Loucy (cell line): ENCODE data around the gene TRAF3.

Experiments used
- H2AFZ ChIP-seq: fragments of 200-600 bp; sonication (generic); 2 replicates; pipeline ENCODE4 v1.6.0; 2016; ENCODE audit warnings: antibody characterized with exemption, mild to moderate bottlenecking, low read length, moderate library complexity
- H3F3A ChIP-seq: fragments of 200-600 bp; 2 replicates; pipeline ENCODE4 v1.6.0; 2016; ENCODE audit warnings: antibody characterized with exemption, low read depth, mild to moderate bottlenecking
- H3K27me3 ChIP-seq: fragments of 200-600 bp; sonication (generic); 2 replicates; pipeline ENCODE4 v1.6.1; 2014; ENCODE audit warnings: low read length, mild to moderate bottlenecking; ENCODE audit not compliant: insufficient read depth, poor library complexity, severe bottlenecking
- H3K36me3 ChIP-seq: fragments of 200-600 bp; sonication (generic); 2 replicates; pipeline ENCODE4 v1.6.1; 2016; ENCODE audit warnings: low read length; ENCODE audit not compliant: insufficient read depth
- H3K4me1 ChIP-seq: fragments of 200-600 bp; sonication (generic); 2 replicates; pipeline ENCODE4 v1.5.1; 2014; ENCODE audit warnings: low read length, mild to moderate bottlenecking; ENCODE audit not compliant: insufficient read depth, poor library complexity, severe bottlenecking
- H3K4me2 ChIP-seq: fragments of 200-600 bp; sonication (generic); 2 replicates; pipeline ENCODE4 v1.6.0; 2014; ENCODE audit warnings: antibody characterized with exemption, low read length, low read depth, mild to moderate bottlenecking; ENCODE audit not compliant: poor library complexity, severe bottlenecking
- H3K4me3 ChIP-seq: fragments of 200-600 bp; sonication (generic); 2 replicates; pipeline ENCODE4 v1.5.1; 2014; ENCODE audit warnings: low read length, mild to moderate bottlenecking, mixed read lengths; ENCODE audit not compliant: poor library complexity, severe bottlenecking
- H3K79me2 ChIP-seq: fragments of 200-600 bp; sonication (generic); 2 replicates; pipeline ENCODE4 v1.6.1; 2014; ENCODE audit warnings: low read length; ENCODE audit not compliant: insufficient read depth
- H3K9ac ChIP-seq: fragments of 200-600 bp; sonication (generic); 2 replicates; pipeline ENCODE4 v1.6.0; 2014; ENCODE audit warnings: mild to moderate bottlenecking, low read depth, low read length, moderate library complexity; ENCODE audit not compliant: poor library complexity, severe bottlenecking
- H3K9me2 ChIP-seq: fragments of 200-600 bp; sonication (generic); replicated peaks from 2 replicates; pipeline ENCODE4 v1.6.1; 2016; ENCODE audit warnings: low read depth, low read length, mixed read lengths
- H3K9me3 ChIP-seq: fragments of 200-600 bp; sonication (generic); 2 replicates; pipeline ENCODE4 v1.6.1; 2014; ENCODE audit warnings: mild to moderate bottlenecking, antibody characterized with exemption, low read length, low read depth; ENCODE audit not compliant: insufficient read depth
- H4K20me1 ChIP-seq: fragments of 200-600 bp; sonication (generic); 2 replicates; pipeline ENCODE4 v1.6.0; 2014; ENCODE audit warnings: antibody characterized with exemption, low read length, mild to moderate bottlenecking; ENCODE audit not compliant: insufficient read depth, poor library complexity, severe bottlenecking
- CTCF ChIP-seq: fragments of 200-600 bp; sonication (generic); conservative IDR thresholded peaks from 2 replicates; pipeline ENCODE4 v1.5.1; 2014; ENCODE audit warnings: mild to moderate bottlenecking, antibody characterized with exemption, low read length
- EZH2phosphoT487 ChIP-seq: fragments of 200-600 bp; IDR thresholded peaks from 2 replicates; pipeline ENCODE4 v1.6.1; 2018; ENCODE audit warnings: antibody characterized with exemption, mild to moderate bottlenecking, moderate library complexity, borderline replicate concordance

TRAF3 gene

DNA sequence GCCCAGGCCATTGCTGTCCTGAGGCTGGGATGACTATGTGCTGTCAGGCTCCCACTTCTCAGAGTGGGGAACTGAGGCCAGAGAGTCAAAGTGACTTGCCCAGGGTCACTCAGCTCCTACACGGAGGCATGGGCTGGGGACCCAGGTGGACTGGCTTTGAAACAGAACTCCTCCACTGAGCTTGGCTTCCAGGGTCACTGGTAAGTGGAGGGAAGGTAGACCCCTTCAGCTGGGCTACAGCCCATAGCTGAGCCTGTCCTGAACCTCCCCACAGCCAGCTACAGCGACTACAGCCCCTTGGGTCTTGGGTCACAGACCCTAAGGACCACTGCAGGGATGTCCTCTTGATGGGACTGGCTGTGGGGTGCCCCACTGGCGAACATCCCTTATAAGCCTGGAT is 40.3 kb upstream of the TRAF3 start:
- Histone ChIP-seq H3K9me2 (no peaks in the 10 kb centered on the region), H3F3A (no peaks in the 10 kb centered on the region), H4K20me1 (no peaks in the 10 kb centered on the region), H3K4me2 (no peak overlapping the region), H2AFZ (no peak overlapping the region), H3K9me3 (no peaks in the 10 kb centered on the region), H3K36me3 (no peaks in the 10 kb centered on the region; the same call in 1 of the 2 replicates), H3K4me3 (no peak overlapping the region), H3K27me3 (no peaks in the 10 kb centered on the region), H3K4me1 (no peaks in the 10 kb centered on the region), H3K9ac (no peak overlapping the region), H3K79me2 (no peaks in the 10 kb centered on the region)
- TF ChIP-seq CTCF (no peak), EZH2phosphoT487 (no peak)

GRCh38 chr14:102737402-102738372 is 39.6 kb upstream of the TRAF3 start:
- no peaks in the 10 kb centered on the region for H3K27me3 ChIP-seq
- H3K4me1 ChIP-seq: no peaks in the 10 kb centered on the region
- H2AFZ ChIP-seq: no peak overlapping the region
- H4K20me1 ChIP-seq: no peaks in the 10 kb centered on the region
- TF ChIP-seq CTCF (no peak), EZH2phosphoT487 (no peak)
- H3K9me3 ChIP-seq: no peaks in the 10 kb centered on the region
- no peak overlapping the region for H3K9ac ChIP-seq
- no peak overlapping the region for H3K4me3 ChIP-seq
- no peaks in the 10 kb centered on the region for H3F3A ChIP-seq
- H3K4me2 ChIP-seq: no peak overlapping the region
- H3K36me3 ChIP-seq: no peaks in the 10 kb centered on the region; the same call in 1 of the 2 replicates
- H3K9me2 ChIP-seq: no peaks in the 10 kb centered on the region
- H3K79me2 ChIP-seq: no peaks in the 10 kb centered on the region

DNA sequence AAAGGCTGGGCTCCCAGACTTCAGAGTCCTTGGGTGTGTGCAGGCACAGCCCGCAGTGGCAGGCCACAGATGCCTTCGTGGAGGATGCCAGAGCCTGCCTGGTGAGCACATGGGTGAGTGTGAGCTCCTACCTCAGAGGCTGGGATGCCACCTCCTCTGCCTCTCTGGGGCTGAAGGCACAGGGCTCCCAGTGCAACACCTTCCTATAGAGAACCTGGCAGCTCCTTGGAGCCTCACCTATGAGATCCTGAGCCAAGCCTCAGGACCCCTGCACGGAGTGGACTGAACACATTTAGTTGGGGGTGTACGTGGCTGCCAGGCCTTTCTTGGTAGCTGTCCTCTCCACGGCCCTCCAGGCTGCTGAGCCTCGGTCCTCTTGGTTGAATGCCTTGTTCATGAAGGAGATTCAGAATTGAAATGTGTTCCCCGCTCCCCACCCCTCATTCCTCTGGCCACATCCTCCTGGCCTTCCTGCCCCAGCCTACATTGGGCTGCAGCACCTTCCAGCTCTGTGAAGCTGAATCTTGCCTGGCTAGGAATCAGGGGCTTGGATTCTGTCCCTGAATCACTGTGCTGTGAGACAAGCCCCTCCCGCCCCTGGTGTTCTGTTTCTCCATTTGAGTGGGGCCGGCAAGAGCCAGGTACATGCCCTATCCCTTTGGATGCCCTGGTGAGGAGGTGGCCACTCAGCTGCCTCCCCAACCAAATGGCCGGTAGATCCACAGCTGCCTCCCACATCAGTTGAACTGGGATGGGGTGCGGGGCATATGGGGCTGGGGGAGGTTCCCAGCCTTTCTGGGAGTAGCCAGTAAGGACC is 38.7 kb upstream of the TRAF3 start:
- no peak overlapping the region for H3K9ac ChIP-seq
- no peaks in the 10 kb centered on the region for H3K9me2 ChIP-seq
- no peak overlapping the region for H2AFZ ChIP-seq
- H3K4me2 ChIP-seq: no peak overlapping the region
- no peaks in the 10 kb centered on the region for H3K79me2 ChIP-seq
- no peaks in the 10 kb centered on the region for H4K20me1 ChIP-seq
- H3K36me3 ChIP-seq: no peaks in the 10 kb centered on the region
- H3K27me3 ChIP-seq: no peaks in the 10 kb centered on the region
- H3K9me3 ChIP-seq: no peaks in the 10 kb centered on the region
- H3K4me3 ChIP-seq: no peak overlapping the region
- no peaks in the 10 kb centered on the region for H3K4me1 ChIP-seq
- H3F3A ChIP-seq: no peaks in the 10 kb centered on the region
- TF ChIP-seq EZH2phosphoT487 (no peak), CTCF (no peak)
